Keratinocyte (primary cell): ENCODE measurements around the gene RIC3. TPM values are rescaled to one million over a fixed set of nuclear protein-coding genes. Genes with fewer than 3 reads are reported as not detected.

Experiments
- DNase-seq: peaks from one replicate; pipeline ENCODE4 v3.0.0-alpha.2; 2011; ENCODE audit warnings: low read depth, missing footprints, low spot score
- FAIRE-seq: peaks from 2 replicates; lab custom pipeline; 2011; peaks lifted over from hg19 to GRCh38; lab: Jason Lieb, UNC
- H2AFZ ChIP-seq: 2 replicates; pipeline ENCODE4 v1.6.0; 2012; ENCODE audit warnings: low read length, control low read depth, inconsistent platforms; ENCODE audit not compliant: control insufficient read depth
- H3K27ac ChIP-seq: 2 replicates; pipeline ENCODE4 v1.5.1; 2011; ENCODE audit warnings: low read length; ENCODE audit not compliant: control insufficient read depth, insufficient read depth
- H3K27me3 ChIP-seq: 3 replicates; pipeline ENCODE4 v1.6.0; 2011; ENCODE audit warnings: low read length; ENCODE audit not compliant: control insufficient read depth, insufficient read depth; ENCODE audit errors: extremely low read depth
- H3K36me3 ChIP-seq, 2 experiments: 2 replicates in 1 of 2; 3 replicates in 1 of 2; pipeline ENCODE4 v1.5.1; 2011; ENCODE audit warnings: low read length in 2 of 2, mild to moderate bottlenecking in 1 of 2; ENCODE audit not compliant: control insufficient read depth in 2 of 2, insufficient read depth in 2 of 2; ENCODE audit errors: extremely low read depth in 1 of 2
- H3K4me1 ChIP-seq: 3 replicates; pipeline ENCODE4 v1.5.1; 2011; ENCODE audit warnings: low read length; ENCODE audit not compliant: control insufficient read depth, insufficient read depth; ENCODE audit errors: extremely low read depth
- H3K4me2 ChIP-seq: 3 replicates; pipeline ENCODE4 v1.6.0; 2011; ENCODE audit warnings: low read depth, low read length; ENCODE audit not compliant: control insufficient read depth, insufficient read depth; ENCODE audit errors: extremely low read depth
- H3K4me3 ChIP-seq, 3 experiments: fragments of 200-600 bp in 1 of 3; sonication (generic) in 1 of 3; 2 replicates in 2 of 3; 3 replicates in 1 of 3; pipeline ENCODE4 v1.5.1; 2011 to 2016; ENCODE audit warnings: low read length in 3 of 3, mild to moderate bottlenecking in 3 of 3, control low read depth in 2 of 3, inconsistent platforms in 1 of 3, low read depth in 1 of 3, mixed read lengths in 1 of 3, mixed run types in 1 of 3, moderate library complexity in 1 of 3; ENCODE audit not compliant: control insufficient read depth in 2 of 3, insufficient read depth in 2 of 3; ENCODE audit errors: extremely low read depth in 1 of 3
- H3K79me2 ChIP-seq: 2 replicates; pipeline ENCODE4 v1.6.0; 2012; ENCODE audit warnings: low read length; ENCODE audit not compliant: control insufficient read depth, insufficient read depth
- H3K9ac ChIP-seq: 3 replicates; pipeline ENCODE4 v1.6.0; 2011; ENCODE audit warnings: low read length; ENCODE audit not compliant: control insufficient read depth, insufficient read depth; ENCODE audit errors: extremely low read depth
- H3K9me1 ChIP-seq: 3 replicates; pipeline ENCODE4 v1.6.0; 2011; ENCODE audit warnings: low read length; ENCODE audit not compliant: control insufficient read depth, insufficient read depth; ENCODE audit errors: extremely low read depth
- H3K9me3 ChIP-seq: 2 replicates; pipeline ENCODE4 v1.5.1; 2012; ENCODE audit warnings: low read depth, low read length; ENCODE audit not compliant: control insufficient read depth
- H4K20me1 ChIP-seq: 3 replicates; pipeline ENCODE4 v1.6.0; 2011; ENCODE audit warnings: low read length; ENCODE audit not compliant: control insufficient read depth, insufficient read depth; ENCODE audit errors: extremely low read depth
- EZH2 ChIP-seq: IDR thresholded peaks from one replicate; pipeline ENCODE4 v1.6.1; 2012; ENCODE audit warnings: inconsistent platforms, mild to moderate bottlenecking, low read length, moderate library complexity
- dilution Hi-C: fragments of 300-500 bp; cut with MboI; formaldehyde crosslinking; loops from one replicate; pipeline ENCODE4 v1.7.0; 2020; ENCODE audit warnings: low sequenced_read_pairs; ENCODE audit not compliant: extremely low pct_ligation_motif_present
- polyA plus RNA-seq, 5 experiments: library from polyadenylated mRNA; depleted of rRNA in 3 of 5; stranded (reverse) in 3 of 5; stranded (forward) in 1 of 5; unstranded in 1 of 5; fragments of >200 nt; gene quantifications; 1 replicate in 1 of 5; 2 replicates in 3 of 5; 3 replicates in 1 of 5; pipeline versions ENCODE4 v1.2.1 to v1.2.3, GENCODE V29; 2011 to 2012; ENCODE audit warnings: missing spikeins in 2 of 5, low read depth in 1 of 5, low replicate concordance in 1 of 5
- TF ChIP-seq, protein P1 (sequence below), 3 experiments: IDR thresholded peaks in 1 of 3; conservative IDR thresholded peaks in 1 of 3; optimal IDR thresholded peaks in 1 of 3; 2 replicates in 2 of 3; 3 replicates in 1 of 3; pipeline versions ENCODE3 to v1.5.1; 2011; ENCODE audit warnings: low read length in 3 of 3, mild to moderate bottlenecking in 3 of 3, moderate library complexity in 2 of 3, control low read depth in 1 of 3, inconsistent platforms in 1 of 3; ENCODE audit not compliant: insufficient read depth in 2 of 3; ENCODE audit errors: extremely low read depth in 1 of 3

The RIC3 gene
- polyA plus RNA-seq, 1 donor (not counting 4 experiments of a cell fraction or from before 2014, with no cell fraction given): 2.5 TPM

DNA sequence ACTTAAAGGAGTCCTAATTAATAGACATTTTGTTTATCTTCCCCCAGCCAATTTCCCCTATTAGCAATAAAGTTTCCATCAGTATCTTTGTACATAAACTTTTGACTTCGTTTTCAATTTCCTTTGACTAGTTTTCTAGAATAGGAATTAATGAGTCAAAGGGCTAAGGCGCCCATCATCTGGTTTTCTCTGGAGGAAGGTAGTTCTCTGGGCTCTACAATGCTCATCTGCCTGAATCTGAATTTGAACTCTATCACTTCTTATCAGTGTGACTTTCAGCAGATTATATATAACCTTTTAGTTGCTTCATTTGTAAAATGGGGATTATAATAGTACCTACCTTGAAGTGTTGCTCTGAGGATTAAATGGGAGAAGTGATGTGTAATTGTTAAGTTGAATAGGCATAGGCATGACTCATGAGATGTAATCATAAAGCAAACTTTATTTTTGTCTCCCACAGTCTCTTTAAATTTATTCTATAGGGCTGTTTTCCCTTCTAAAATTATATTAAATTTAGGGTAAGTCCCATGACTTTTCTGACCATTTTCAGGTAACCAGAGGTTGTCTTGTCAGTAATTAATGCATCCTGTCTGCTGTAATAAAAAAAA lies 93.6 kb downstream of the RIC3 start:
- no peaks in the 10 kb centered on the region for H3K36me3 ChIP-seq
- no peak overlapping the region for H2AFZ ChIP-seq
- no peaks in the 10 kb centered on the region for H3K4me1 ChIP-seq
- TF ChIP-seq, protein P1, sequence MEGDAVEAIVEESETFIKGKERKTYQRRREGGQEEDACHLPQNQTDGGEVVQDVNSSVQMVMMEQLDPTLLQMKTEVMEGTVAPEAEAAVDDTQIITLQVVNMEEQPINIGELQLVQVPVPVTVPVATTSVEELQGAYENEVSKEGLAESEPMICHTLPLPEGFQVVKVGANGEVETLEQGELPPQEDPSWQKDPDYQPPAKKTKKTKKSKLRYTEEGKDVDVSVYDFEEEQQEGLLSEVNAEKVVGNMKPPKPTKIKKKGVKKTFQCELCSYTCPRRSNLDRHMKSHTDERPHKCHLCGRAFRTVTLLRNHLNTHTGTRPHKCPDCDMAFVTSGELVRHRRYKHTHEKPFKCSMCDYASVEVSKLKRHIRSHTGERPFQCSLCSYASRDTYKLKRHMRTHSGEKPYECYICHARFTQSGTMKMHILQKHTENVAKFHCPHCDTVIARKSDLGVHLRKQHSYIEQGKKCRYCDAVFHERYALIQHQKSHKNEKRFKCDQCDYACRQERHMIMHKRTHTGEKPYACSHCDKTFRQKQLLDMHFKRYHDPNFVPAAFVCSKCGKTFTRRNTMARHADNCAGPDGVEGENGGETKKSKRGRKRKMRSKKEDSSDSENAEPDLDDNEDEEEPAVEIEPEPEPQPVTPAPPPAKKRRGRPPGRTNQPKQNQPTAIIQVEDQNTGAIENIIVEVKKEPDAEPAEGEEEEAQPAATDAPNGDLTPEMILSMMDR (optimal IDR thresholded peaks at IDR 0.05 in 1 of 3, IDR thresholded peaks at IDR 0.05 in 1 of 3, conservative IDR thresholded peaks at IDR 0.05 in 1 of 3; ENCODE audit: extremely low read depth in 1 of 3, insufficient read depth in 2 of 3, low read length in 3 of 3): no peak
- TF ChIP-seq EZH2: no peak
- FAIRE-seq (no peak), DNase-seq (no peak)
- no peak overlapping the region for H3K9ac ChIP-seq
- no peaks in the 10 kb centered on the region for H4K20me1 ChIP-seq
- no peaks in the 10 kb centered on the region for H3K9me3 ChIP-seq
- H3K27ac ChIP-seq: no peak overlapping the region
- H3K4me2 ChIP-seq: no peak overlapping the region
- no peaks in the 10 kb centered on the region for H3K9me1 ChIP-seq
- no peak overlapping the region for H3K4me3 ChIP-seq
- dilution Hi-C loops: no loop called here
- peaks cover 7% of the 10 kb centered on the region for H3K27me3 ChIP-seq
- H3K79me2 ChIP-seq: no peaks in the 10 kb centered on the region

DNA sequence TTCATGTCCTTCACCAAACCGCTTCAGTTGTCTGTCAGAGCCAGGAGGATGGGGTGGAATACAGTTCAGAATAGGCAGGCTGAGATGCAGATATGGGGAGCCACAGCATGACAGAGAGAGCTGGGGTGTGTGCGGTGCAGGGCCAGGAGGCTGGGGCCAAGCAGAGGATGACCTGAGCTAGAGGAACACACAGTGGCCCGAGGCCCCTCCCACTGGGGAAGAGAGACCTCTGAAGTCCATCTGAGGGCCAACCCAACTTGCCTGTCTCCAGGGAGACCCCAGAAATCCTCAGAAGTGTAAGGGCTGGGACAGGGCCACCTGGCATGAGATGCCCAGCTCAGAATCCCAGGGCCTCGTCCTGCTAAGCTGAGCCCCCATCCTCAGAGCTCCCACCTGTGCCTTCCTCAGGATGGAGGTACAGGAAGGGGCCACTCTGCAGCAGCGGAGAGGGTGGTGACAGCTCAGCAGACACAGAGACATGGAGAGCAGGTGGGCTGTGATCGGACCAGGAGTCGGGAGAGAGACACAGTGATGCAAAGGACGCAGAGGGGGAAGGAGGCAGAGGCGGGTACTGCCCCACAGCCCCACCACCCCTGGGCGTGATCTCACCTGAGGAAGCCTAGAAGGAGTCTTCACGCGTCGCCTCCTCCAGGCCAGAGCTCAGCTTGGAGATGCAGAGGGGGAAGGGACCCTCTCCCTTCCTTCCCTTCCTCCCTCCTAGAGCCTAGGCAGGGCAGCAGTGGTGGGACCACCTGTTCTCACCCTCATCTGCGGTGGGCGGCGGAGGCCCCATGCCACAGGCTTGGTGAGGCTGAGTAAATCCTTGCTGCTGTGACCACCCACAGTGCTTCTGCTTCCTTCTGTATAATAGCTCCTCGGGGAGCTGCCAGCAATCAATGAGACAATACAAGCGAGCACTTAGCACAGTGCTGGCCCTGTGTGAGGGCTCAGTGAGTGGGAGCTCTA lies 96.9 kb downstream of the RIC3 start:
- TF ChIP-seq, protein P1 (optimal IDR thresholded peaks at IDR 0.05 in 1 of 3, IDR thresholded peaks at IDR 0.05 in 1 of 3, conservative IDR thresholded peaks at IDR 0.05 in 1 of 3; ENCODE audit: extremely low read depth in 1 of 3, insufficient read depth in 2 of 3, low read length in 3 of 3): no peak
- no peak for TF ChIP-seq EZH2
- no peak overlapping the region for H3K9ac ChIP-seq
- no peaks in the 10 kb centered on the region for H4K20me1 ChIP-seq
- H3K4me2 ChIP-seq: no peak overlapping the region
- H3K4me1 ChIP-seq: no peaks in the 10 kb centered on the region
- H3K9me3 ChIP-seq: no peaks in the 10 kb centered on the region
- dilution Hi-C loops: no loop called here
- DNase-seq (no peak), FAIRE-seq (no peak)
- no peaks in the 10 kb centered on the region for H3K9me1 ChIP-seq
- no peaks in the 10 kb centered on the region for H3K36me3 ChIP-seq
- H3K4me3 ChIP-seq: no peak overlapping the region
- no peaks in the 10 kb centered on the region for H3K79me2 ChIP-seq
- peaks cover 7% of the 10 kb centered on the region for H3K27me3 ChIP-seq
- H3K27ac ChIP-seq: no peak overlapping the region
- no peak overlapping the region for H2AFZ ChIP-seq
